Astrocyte (in vitro differentiated cells and primary cell): ENCODE measurements around the gene PSAP. TPM values are rescaled to one million over a fixed set of nuclear protein-coding genes. Genes with fewer than 3 reads are reported as not detected.
"Not testable (repeated sequence)": the region's sequence is repeated elsewhere in the genome, so short reads cannot be mapped to it uniquely, and the experiment has no call there.

Experiments
- DNase-seq: peaks from one replicate; pipeline ENCODE4 v3.0.0-alpha.2; 2010; ENCODE audit warnings: low read depth
- FAIRE-seq: peaks from 2 replicates; lab custom pipeline; 2011; peaks lifted over from hg19 to GRCh38; lab: Jason Lieb, UNC
- H2AFZ ChIP-seq: 2 replicates; pipeline ENCODE4 v1.6.0; 2012; ENCODE audit warnings: low read depth, low read length, inconsistent platforms
- H3K27ac ChIP-seq: 2 replicates; pipeline ENCODE4 v1.5.1; 2011; ENCODE audit warnings: low read depth, low read length, inconsistent platforms
- H3K27me3 ChIP-seq: 2 replicates; pipeline ENCODE4 v1.6.0; 2011; ENCODE audit warnings: low read length, inconsistent platforms; ENCODE audit not compliant: insufficient read depth
- H3K36me3 ChIP-seq: 2 replicates; pipeline ENCODE4 v1.5.1; 2011; ENCODE audit warnings: low read length, inconsistent platforms; ENCODE audit not compliant: insufficient read depth
- H3K4me1 ChIP-seq: 2 replicates; pipeline ENCODE4 v1.5.1; 2011; ENCODE audit warnings: low read length, inconsistent platforms; ENCODE audit not compliant: insufficient read depth
- H3K4me2 ChIP-seq: 2 replicates; pipeline ENCODE4 v1.6.0; 2012; ENCODE audit warnings: low read length, inconsistent platforms
- H3K4me3 ChIP-seq: 2 replicates; pipeline ENCODE4 v1.5.1; 2011; ENCODE audit warnings: low read depth, mild to moderate bottlenecking, low read length, inconsistent platforms; ENCODE audit not compliant: insufficient read depth
- H3K79me2 ChIP-seq: 2 replicates; pipeline ENCODE4 v1.6.0; 2012; ENCODE audit warnings: mild to moderate bottlenecking, low read length, inconsistent platforms; ENCODE audit not compliant: insufficient read depth
- H3K9ac ChIP-seq: 2 replicates; pipeline ENCODE4 v1.6.0; 2012; ENCODE audit warnings: mild to moderate bottlenecking, low read length, inconsistent platforms
- H3K9me3 ChIP-seq: 2 replicates; pipeline ENCODE4 v1.5.1; 2012; ENCODE audit warnings: low read depth, mild to moderate bottlenecking, low read length, inconsistent platforms; ENCODE audit not compliant: insufficient read depth
- H4K20me1 ChIP-seq: 2 replicates; pipeline ENCODE4 v1.6.0; 2012; ENCODE audit warnings: low read length, inconsistent platforms; ENCODE audit not compliant: insufficient read depth
- H3K27ac Mint-ChIP-seq: one replicate; pipeline ENCODE4 v1.8.0; 2021; ENCODE audit warnings: mild to moderate bottlenecking, mixed read lengths; ENCODE audit not compliant: unreplicated experiment
- H3K27me3 Mint-ChIP-seq: one replicate; pipeline ENCODE4 v1.8.0; 2021; ENCODE audit warnings: low read depth, mixed read lengths; ENCODE audit not compliant: unreplicated experiment
- H3K36me3 Mint-ChIP-seq: one replicate; pipeline ENCODE4 v1.8.0; 2021; ENCODE audit warnings: low read depth, mixed read lengths; ENCODE audit not compliant: unreplicated experiment
- H3K4me1 Mint-ChIP-seq: one replicate; pipeline ENCODE4 v1.8.0; 2021; ENCODE audit warnings: low read depth, mixed read lengths; ENCODE audit not compliant: unreplicated experiment
- H3K4me3 Mint-ChIP-seq: one replicate; pipeline ENCODE4 v1.8.0; 2021; ENCODE audit warnings: mild to moderate bottlenecking, moderate library complexity, mixed read lengths; ENCODE audit not compliant: unreplicated experiment
- H3K9me3 Mint-ChIP-seq: one replicate; pipeline ENCODE4 v1.8.0; 2021; ENCODE audit warnings: mild to moderate bottlenecking, mixed read lengths; ENCODE audit not compliant: unreplicated experiment
- CTCF ChIP-seq: IDR thresholded peaks from 2 replicates; pipeline ENCODE4 v1.5.1; 2011; ENCODE audit warnings: low read depth, mild to moderate bottlenecking, inconsistent platforms, low read length, moderate library complexity; ENCODE audit not compliant: insufficient read depth
- EZH2 ChIP-seq: IDR thresholded peaks from 2 replicates; pipeline ENCODE4 v1.6.1; 2012; ENCODE audit warnings: mild to moderate bottlenecking, low read length, inconsistent platforms; ENCODE audit not compliant: insufficient read depth
- total RNA-seq: library from RNA; stranded (reverse); gene quantifications from 2 replicates; pipeline ENCODE4 v1.2.1, GENCODE V29; 2021

The PSAP gene
- total RNA-seq, 1 donor from 2014 or later = 1,120 TPM

GRCh38 chr10:71899665-71900412 lies 48.8 kb upstream of the PSAP start:
- FAIRE-seq (no peak), DNase-seq (no peak)
- no peaks in the 10 kb centered on the region for H3K36me3 ChIP-seq
- TF ChIP-seq CTCF = no peak
- no peak for TF ChIP-seq EZH2
- no peak overlapping the region for H2AFZ ChIP-seq
- H3K4me3 ChIP-seq = no peak overlapping the region
- Mint-ChIP-seq H3K4me3 (no peak overlapping the region), H3K4me1 (no peaks in the 10 kb centered on the region), H3K27me3 (no peaks in the 10 kb centered on the region), H3K9me3 (no peaks in the 10 kb centered on the region), H3K36me3 (no peaks in the 10 kb centered on the region), H3K27ac (no peak overlapping the region)
- H3K27me3 ChIP-seq = no peaks in the 10 kb centered on the region
- no peak overlapping the region for H3K27ac ChIP-seq
- H3K4me2 ChIP-seq = no peak overlapping the region
- H3K9ac ChIP-seq = no peak overlapping the region
- H3K4me1 ChIP-seq = no peaks in the 10 kb centered on the region
- no peaks in the 10 kb centered on the region for H3K79me2 ChIP-seq
- H3K9me3 ChIP-seq = no peaks in the 10 kb centered on the region
- no peaks in the 10 kb centered on the region for H4K20me1 ChIP-seq

GRCh38 chr10:71898346-71898745 lies 47.3 kb upstream of the PSAP start:
- not testable (repeated sequence) for H3K4me3 Mint-ChIP-seq, H3K27me3 Mint-ChIP-seq, H2AFZ ChIP-seq, H3K9me3 ChIP-seq, H3K4me1 ChIP-seq, H3K27ac Mint-ChIP-seq, H4K20me1 ChIP-seq, H3K4me3 ChIP-seq, H3K27me3 ChIP-seq, H3K9me3 Mint-ChIP-seq, H3K4me1 Mint-ChIP-seq, H3K9ac ChIP-seq, H3K4me2 ChIP-seq, FAIRE-seq, H3K27ac ChIP-seq, DNase-seq, H3K36me3 Mint-ChIP-seq, H3K36me3 ChIP-seq, H3K79me2 ChIP-seq

GRCh38 chr10:71893920-71894319 lies 42.9 kb upstream of the PSAP start:
- H3K9me3 ChIP-seq = no peaks in the 10 kb centered on the region
- H3K27me3 Mint-ChIP-seq = peaks cover 3% of the 10 kb centered on the region
- no peaks in the 10 kb centered on the region for H3K36me3 ChIP-seq
- H3K4me1 Mint-ChIP-seq = peaks cover 4% of the 10 kb centered on the region
- no peak overlapping the region for H3K9ac ChIP-seq
- H3K27ac ChIP-seq = no peak overlapping the region
- no peaks in the 10 kb centered on the region for H3K36me3 Mint-ChIP-seq
- no peak for FAIRE-seq
- H3K79me2 ChIP-seq = no peaks in the 10 kb centered on the region
- H3K4me1 ChIP-seq = peaks cover 4% of the 10 kb centered on the region
- no peak overlapping the region for H2AFZ ChIP-seq
- no peaks in the 10 kb centered on the region for H4K20me1 ChIP-seq
- H3K27me3 ChIP-seq = peaks cover 6% of the 10 kb centered on the region
- DNase-seq = no peak
- no peak overlapping the region for H3K4me2 ChIP-seq
- no peak overlapping the region for H3K27ac Mint-ChIP-seq
- no peak overlapping the region for H3K4me3 ChIP-seq
- H3K4me3 Mint-ChIP-seq = no peak overlapping the region
- TF ChIP-seq EZH2 (no peak), CTCF (no peak)
- H3K9me3 Mint-ChIP-seq = no peaks in the 10 kb centered on the region
